Pancreas (tissue), 10 donors: ENCODE results near the gene LMOD1. TPM values are rescaled to one million over a fixed set of nuclear protein-coding genes. Genes with fewer than 3 reads are reported as not detected.

Experiments
- ATAC-seq, 4 donors: fragments of 200-7000 bp; cut with Tn5 transposase; one replicate each; pipeline versions ENCODE4 v1.8.0 to v1.9.1; 2020; ENCODE audit warnings: mild to moderate bottlenecking in 4 of 4, moderate library complexity in 4 of 4
- DNase-seq, 6 donors: peaks; one replicate each; pipeline ENCODE4 v3.0.0-alpha.2; 2020
- FAIRE-seq: peaks from 2 replicates; lab custom pipeline; 2012; peaks lifted over from hg19 to GRCh38; lab: Jason Lieb, UNC
- H3K27ac ChIP-seq, 4 donors: fragments of 200-600 bp; sonication (generic); 1 replicate in 3 of 4; 2 replicates in 1 of 4; pipeline versions ENCODE4 v1.5.0 to v1.8.0; 2020
- H3K27me3 ChIP-seq, 4 donors: fragments of 200-600 bp; one replicate each; pipeline ENCODE4 v1.8.0; 2021
- H3K36me3 ChIP-seq, 3 donors: fragments of 200-600 bp; sonication (generic) in 1 of 3; one replicate each; pipeline versions ENCODE4 v1.5.0 to v1.8.0; 2020 to 2021
- H3K4me1 ChIP-seq, 3 donors: fragments of 200-600 bp; one replicate each; pipeline ENCODE4 v1.8.0; 2021
- H3K4me3 ChIP-seq, 4 donors: fragments of 200-600 bp; sonication (generic) in 2 of 4; one replicate each; pipeline versions ENCODE4 v1.5.0 to v1.8.0; 2020 to 2021
- H3K9me3 ChIP-seq, 4 donors: fragments of 200-600 bp; one replicate each; pipeline ENCODE4 v1.8.0; 2021
- CTCF ChIP-seq, 4 donors: fragments of 200-600 bp; sonication (generic) in 3 of 4; IDR thresholded peaks; one replicate each; pipeline versions ENCODE4 v1.5.0 to v1.8.0; 2021; ENCODE audit warnings: antibody characterized with exemption in 4 of 4
- WGBS, 2 donors: extraction: QIAGEN DNeasy Blood & Tissue Kit; methylation state at CpG; one replicate each; pipeline ENCODE4 v1.1.7; 2013; 5-methylcytosine and 5-hydroxymethylcytosine counted together
- intact Hi-C, 3 donors: fragments of 100-400 bp; cut with DNase I; formaldehyde crosslinking; loops; one replicate each; pipeline versions ENCODE4 v1.11.1 to v1.14.2; 2022
- polyA plus RNA-seq, 2 donors: library from polyadenylated mRNA; stranded (reverse); fragments of 200-250 nt; gene quantifications; one replicate each; pipeline ENCODE4 v1.2.3, GENCODE V29; 2013
- total RNA-seq, 6 donors: library from RNA; stranded (reverse); fragmentation: NEBNext Ultra II Directional in 4 of 6; extraction: Animal tissue kit (Norgen Biotek cat#: 25700) in 4 of 6; gene quantifications; one replicate each; pipeline versions ENCODE4 v1.2.1 to v1.2.4, GENCODE V29; 2021 to 2023
- donor health status: healthy with polysubstance abuse.
- donor health status: DM: no; HTN: no; CAD: no; lungs with moderate emphysema.
- donor health status: DM: no; HTN: no; CAD: no.
- donor health status: control.
- donor health status: control.
- donor health status: Bipolar disorder and iron deficiency.
- donor health status: DM: yes; HTN: yes; CAD: no.
- donor health status: DM: no; HTN: no; CAD: no.
- donor health status: DM: no; HTN: no; CAD: no.
- donor health status: DM: yes; HTN: yes; CAD: no.

LMOD1 gene
- total and polyA plus RNA-seq, 8 donors, result 0.67 to 13.6 (median 2.1) TPM

GRCh38 chr1:201882665-201883132 is 63.6 kb downstream of the LMOD1 start:
- intact Hi-C loops, result no loop called here
- 71 to 88% methylated on average over 2 of the region's 2 CpGs for WGBS, 2 donors
- no peak for DNase-seq
- no peak for TF ChIP-seq CTCF (IDR thresholded peaks at IDR 0.05)
- Histone ChIP-seq H3K36me3 (no peaks in the 10 kb centered on the region), H3K4me3 (no peak overlapping the region), H3K9me3 (no peaks in the 10 kb centered on the region), H3K27ac (no peak overlapping the region), H3K27me3 (no peaks in the 10 kb centered on the region), H3K4me1 (peaks cover 0 to 8% (median 4%) of the 10 kb centered on the region in 3 donors)
- peak in 2 of 4 donors; percentile 24 to 41 for ATAC-seq
- FAIRE-seq, result no peak

GRCh38 chr1:201881617-201882016 is 64.7 kb downstream of the LMOD1 start:
- no peak for TF ChIP-seq CTCF (IDR thresholded peaks at IDR 0.05)

GRCh38 chr1:201880928-201881571 is 65.3 kb downstream of the LMOD1 start:
- Histone ChIP-seq H3K27ac (no peak overlapping the region), H3K4me3 (no peak overlapping the region), H3K36me3 (peaks cover 0 to under 1% (median 0%) of the 10 kb centered on the region in 3 donors), H3K27me3 (no peaks in the 10 kb centered on the region), H3K9me3 (no peaks in the 10 kb centered on the region), H3K4me1 (peaks cover 0 to 8% (median 4%) of the 10 kb centered on the region in 3 donors)
- intact Hi-C loops, result no loop called here
- ATAC-seq, result no peak
- no peak for FAIRE-seq
- 58 to 64% methylated on average over 6 of the region's 6 CpGs for WGBS, 2 donors
- DNase-seq, result no peak
- TF ChIP-seq CTCF (IDR thresholded peaks at IDR 0.05), result no peak

More at GRCh38 chr1:201881617-201882016, 64.7 kb downstream of the LMOD1 start:
- intact Hi-C loops, result no loop called here
- WGBS, 2 donors, result 78 to 91% methylated on average over 1 of the region's 1 CpG
- DNase-seq (no peak), ATAC-seq (no peak), FAIRE-seq (no peak)
- Histone ChIP-seq H3K27ac (no peak overlapping the region), H3K4me1 (peaks cover 0 to 8% (median 4%) of the 10 kb centered on the region in 3 donors), H3K27me3 (no peaks in the 10 kb centered on the region), H3K36me3 (no peaks in the 10 kb centered on the region), H3K9me3 (no peaks in the 10 kb centered on the region), H3K4me3 (no peak overlapping the region)

- FAIRE-seq (peak; percentile 63), DNase-seq (peak in 1 of 6 donors; percentile 38), ATAC-seq (peak; percentile 67 to 86 (median 78))
- H3K27ac ChIP-seq, result no peak overlapping the region
- H3K36me3 ChIP-seq, result peaks cover 0 to 25% (median 4%) of the 10 kb centered on the region in 3 donors
- H3K4me1 ChIP-seq, result no peaks in the 10 kb centered on the region
- no peak overlapping the region for H3K4me3 ChIP-seq
- intact Hi-C loops, result no loop called here
- no peaks in the 10 kb centered on the region for H3K9me3 ChIP-seq
- TF ChIP-seq CTCF (IDR thresholded peaks at IDR 0.05), result peak; percentile 11 to 51 (median 39)
- H3K27me3 ChIP-seq, result no peaks in the 10 kb centered on the region
- 35 to 37% methylated on average over 6 of the region's 6 CpGs for WGBS, 2 donors
These were observed 68.4 kb downstream of the LMOD1 start for GRCh38 chr1:201877877-201878401.
